NCI-H2107 treated with DMSO at 0.1 percent for 48 hours (cell line): ENCODE data around the gene CDH1.

Source experiments
- DNase-seq: peaks from one replicate; lab custom pipeline; 2025; ENCODE audit not compliant: unreplicated experiment; lab: John Stamatoyannopoulos, UW

The CDH1 gene

GRCh38 chr16:68844211-68844564 lies 107.1 kb downstream of the CDH1 start:
- no peak for DNase-seq

DNA sequence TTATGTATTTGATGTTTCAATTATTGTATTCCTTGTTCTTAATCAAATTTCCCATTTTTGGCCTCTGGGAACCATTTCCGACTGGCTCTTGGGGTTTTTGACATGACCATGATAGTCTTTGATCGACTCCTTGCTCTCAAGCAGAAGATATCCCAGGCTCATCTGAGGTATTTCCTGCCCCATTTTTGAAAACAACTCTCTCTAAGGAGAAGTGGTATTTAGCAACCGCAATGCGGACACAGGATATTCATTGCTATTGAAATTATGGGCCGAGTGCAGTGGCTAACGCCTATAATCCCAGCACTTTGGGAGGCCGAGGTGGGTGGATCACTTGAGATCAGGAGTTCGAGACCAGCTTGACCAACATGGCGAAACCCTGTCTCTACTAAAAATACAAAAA lies 111.7 kb downstream of the CDH1 start:
- no peak for DNase-seq

GRCh38 chr16:68850481-68850880 lies 113.4 kb downstream of the CDH1 start:
- no peak for DNase-seq

DNA sequence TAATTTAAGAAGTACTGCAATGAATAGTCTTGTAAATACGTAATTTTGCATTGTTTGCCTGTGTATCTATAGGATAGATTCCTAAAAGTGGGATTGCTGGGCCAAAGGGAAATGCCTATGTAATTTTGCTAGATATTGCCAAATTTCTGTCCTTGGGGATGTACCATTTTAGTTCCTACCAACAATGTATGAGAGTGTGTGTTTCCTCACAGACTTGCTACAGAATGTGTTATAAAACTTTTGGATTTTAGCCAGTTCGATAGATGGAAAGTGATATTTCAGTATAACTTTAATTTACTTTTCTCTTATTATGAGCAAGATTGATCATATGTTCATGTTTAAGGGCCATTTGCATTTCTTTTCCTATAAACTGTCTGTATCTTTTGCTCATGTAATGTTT lies 114.5 kb downstream of the CDH1 start:
- no peak for DNase-seq

- no peak for DNase-seq
Measured at GRCh38 chr16:68857479-68857878, 120.4 kb downstream of the CDH1 start.

DNA sequence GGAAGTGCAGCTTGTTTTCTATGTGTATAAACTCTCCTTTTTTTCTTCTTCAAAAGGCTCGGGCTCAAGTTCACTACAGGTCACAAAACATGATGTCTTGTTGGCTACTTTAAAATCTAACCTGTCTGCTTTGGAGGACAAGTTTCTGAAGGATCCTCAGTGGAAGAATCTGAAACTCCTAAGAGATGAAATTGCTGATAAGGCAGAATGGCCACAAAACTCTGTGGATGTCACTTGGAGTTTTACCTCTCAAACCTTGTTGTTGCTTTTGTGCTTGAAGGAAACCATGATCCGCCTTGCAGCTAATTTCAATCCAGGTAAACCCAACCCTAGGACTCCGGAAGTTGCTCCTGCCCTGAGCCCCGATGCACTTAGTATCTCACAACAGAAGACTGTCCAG lies 122.7 kb downstream of the CDH1 start:
- DNase-seq, result no peak

DNA sequence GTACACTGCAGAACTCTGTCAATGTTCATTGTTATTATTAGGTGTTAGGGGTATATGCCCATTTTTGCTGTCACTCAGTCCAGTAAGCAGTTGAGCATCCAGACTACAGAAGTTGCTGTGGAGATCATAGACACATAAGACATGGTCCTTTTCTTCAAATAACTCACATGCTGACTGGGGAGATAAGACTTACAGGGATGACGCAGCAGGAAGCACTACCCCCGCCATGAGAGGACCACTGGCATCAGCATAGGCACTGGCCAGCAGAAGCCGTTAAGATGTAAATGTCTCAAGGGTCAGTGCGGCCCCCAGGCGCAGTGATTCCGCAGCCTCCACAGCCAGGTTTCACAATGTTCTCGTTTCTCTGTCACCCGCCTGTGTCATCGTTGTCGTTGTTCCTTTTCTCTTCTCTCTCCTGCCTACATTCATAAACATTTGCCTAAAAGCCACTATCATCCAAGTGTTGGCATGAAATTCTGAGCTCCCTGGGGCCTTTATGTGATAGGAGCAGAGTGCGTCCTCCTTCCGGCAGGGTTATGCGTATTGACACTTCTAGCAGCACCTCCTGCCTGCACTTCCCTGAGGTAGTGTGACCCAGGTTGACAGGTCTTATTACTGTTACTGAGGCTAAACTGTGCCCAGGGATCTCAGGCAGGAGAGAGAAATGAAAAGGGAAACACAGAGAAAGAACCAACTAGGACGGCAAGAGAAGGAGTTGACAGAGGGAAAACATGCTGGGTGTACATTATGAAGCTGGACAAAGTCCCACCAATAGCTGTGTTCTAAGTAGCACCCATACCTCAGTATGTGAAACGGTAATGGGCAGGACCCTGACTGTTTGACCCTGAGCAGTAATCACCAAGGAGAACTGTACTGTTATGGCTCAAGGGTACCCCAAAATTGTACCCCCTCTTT lies 124.1 kb downstream of the CDH1 start:
- no peak for DNase-seq

GRCh38 chr16:68866933-68867332 lies 129.8 kb downstream of the CDH1 start:
- no peak for DNase-seq

DNA sequence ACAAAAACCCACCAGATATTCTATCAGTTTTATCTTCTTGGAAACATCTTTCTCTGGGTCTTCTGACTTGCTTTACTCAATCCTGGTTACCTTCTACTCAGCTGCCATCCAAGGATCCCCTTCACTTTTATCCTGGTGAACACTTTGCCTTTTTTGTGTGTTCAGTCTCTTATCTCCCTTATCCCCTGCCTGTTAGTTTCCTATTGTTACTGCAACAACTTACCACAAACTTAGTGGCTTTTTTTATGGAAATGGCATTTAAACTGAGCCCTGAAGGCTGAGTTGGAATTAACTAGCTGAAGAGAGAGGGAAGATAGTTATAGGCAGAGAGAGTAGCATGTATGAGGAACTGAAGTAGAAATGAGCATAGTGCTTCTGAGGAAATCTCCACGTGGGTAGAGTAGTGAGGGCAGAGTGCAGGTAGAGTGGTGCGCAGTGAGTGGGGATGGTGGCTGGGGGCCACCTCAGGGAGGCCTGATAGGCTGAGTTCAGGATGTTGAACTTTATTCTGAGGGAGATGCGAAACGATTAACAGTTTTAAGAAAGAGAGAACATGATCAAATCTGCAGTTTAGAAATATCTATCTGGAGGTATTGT lies 132.5 kb downstream of the CDH1 start:
- DNase-seq, result no peak

GRCh38 chr16:68873635-68874471 lies 136.8 kb downstream of the CDH1 start:
- DNase-seq, result no peak

DNA sequence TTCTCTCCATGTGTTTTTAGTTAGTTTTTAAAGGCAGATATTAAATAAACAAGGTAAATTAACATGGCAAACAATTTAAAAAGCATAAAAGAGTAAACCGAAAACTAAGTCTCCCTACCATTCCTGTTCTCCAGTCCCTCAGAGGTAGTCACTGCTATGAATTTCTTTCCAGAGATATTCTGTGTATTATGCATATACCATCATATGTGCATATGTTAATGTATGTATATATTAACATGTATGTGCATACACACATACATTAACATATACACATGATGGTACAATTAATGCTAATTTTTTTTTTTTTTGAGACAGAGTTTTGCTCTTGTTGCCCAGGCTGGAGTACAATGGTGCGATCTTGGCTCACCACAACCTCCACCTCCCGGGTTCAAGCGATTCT lies 138.8 kb downstream of the CDH1 start:
- DNase-seq, result no peak

DNA sequence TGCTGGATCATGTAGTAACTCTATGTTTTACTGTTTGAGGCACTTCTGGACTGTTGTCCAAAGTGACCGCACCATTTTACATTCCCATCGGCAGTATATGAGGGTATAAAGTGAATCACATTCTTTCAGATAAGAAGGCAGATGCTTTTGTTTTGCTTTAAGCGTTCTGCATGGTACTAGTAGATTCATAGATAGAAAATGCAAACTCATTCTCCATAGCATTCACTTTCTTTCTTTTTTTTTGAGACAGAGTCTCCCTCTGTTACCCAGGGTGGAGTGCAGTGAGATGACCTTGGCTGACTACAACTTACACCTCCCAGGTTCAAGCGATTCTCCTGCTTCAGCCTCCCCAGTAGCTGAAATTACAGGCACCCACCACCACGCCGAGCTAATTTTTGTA lies 146.6 kb downstream of the CDH1 start:
- DNase-seq, result no peak

DNA sequence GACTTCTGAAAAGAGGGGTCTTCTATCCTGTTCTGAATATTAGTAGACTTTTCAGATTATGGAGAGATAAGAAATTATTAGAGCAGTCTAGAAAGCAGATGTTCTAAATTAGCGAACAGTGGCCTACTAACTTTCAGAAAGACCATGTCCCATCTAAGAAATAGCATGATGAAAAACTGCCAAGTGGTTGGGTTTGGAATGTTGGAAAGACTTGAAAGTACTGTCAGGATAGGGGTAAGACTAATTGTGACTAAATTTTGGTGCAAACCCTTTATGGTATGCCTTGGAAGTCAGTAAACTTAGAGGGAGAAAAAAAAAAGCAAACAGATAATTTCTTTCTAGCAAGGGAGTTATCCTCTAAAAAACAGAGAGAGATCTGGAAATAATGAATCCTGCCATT lies 147.3 kb downstream of the CDH1 start:
- no peak for DNase-seq
